Suprapubic skin (tissue), 4 donors: Measurements from ENCODE around the gene ZNF786. TPM values are rescaled to one million over a fixed set of nuclear protein-coding genes. Genes with fewer than 3 reads are reported as not detected.
A peak's percentile ranks its signal among the peaks of the same experiment; 100 is the strongest.

ENCODE experiments used
- DNase-seq, 2 donors: peaks; one replicate each; pipeline ENCODE4 v3.0.0-alpha.2; 2019; ENCODE audit warnings: low spot score in 2 of 2
- H3K27ac ChIP-seq: fragments of 200-600 bp; sonication (generic); one replicate; pipeline ENCODE4 v1.5.1; 2019
- H3K27me3 ChIP-seq: fragments of 200-600 bp; sonication (generic); one replicate; pipeline ENCODE4 v1.5.1; 2019
- H3K36me3 ChIP-seq: fragments of 200-600 bp; sonication (generic); one replicate; pipeline ENCODE4 v1.5.1; 2019
- H3K4me1 ChIP-seq: fragments of 200-600 bp; sonication (generic); one replicate; pipeline ENCODE4 v1.5.1; 2019
- H3K4me3 ChIP-seq: fragments of 200-600 bp; sonication (generic); one replicate; pipeline ENCODE4 v1.5.1; 2019; ENCODE audit warnings: mild to moderate bottlenecking
- H3K9me3 ChIP-seq: fragments of 200-600 bp; sonication (generic); one replicate; pipeline ENCODE4 v1.5.1; 2019
- CTCF ChIP-seq, 2 donors: fragments of 200-600 bp in 1 of 2; fragments of 450-650 bp in 1 of 2; sonication (generic) in 1 of 2; IDR thresholded peaks; one replicate each; pipeline ENCODE4 v1.5.1; 2016 to 2019; ENCODE audit warnings: antibody characterized with exemption in 2 of 2, mild to moderate bottlenecking in 1 of 2, moderate library complexity in 1 of 2
- EP300 ChIP-seq: sonication (generic); formaldehyde crosslinking; IDR thresholded peaks from one replicate; pipeline ENCODE4 v1.6.1; 2017; ENCODE audit warnings: antibody characterized with exemption
- POLR2A ChIP-seq, 2 donors: fragments of 450-650 bp; IDR thresholded peaks; one replicate each; pipeline ENCODE4 v1.6.1; 2017; ENCODE audit warnings: antibody characterized with exemption in 2 of 2, mild to moderate bottlenecking in 2 of 2, moderate library complexity in 2 of 2
- POLR2AphosphoS5 ChIP-seq, 3 donors: sonication (generic); formaldehyde crosslinking; IDR thresholded peaks; one replicate each; pipeline ENCODE4 v1.6.1; 2017; ENCODE audit warnings: antibody characterized with exemption in 3 of 3
- WGBS: methylation state at CpG from one replicate; pipeline ENCODE4 v1.1.5; 2018; 5-methylcytosine and 5-hydroxymethylcytosine counted together
- total RNA-seq, 4 donors: library from RNA; depleted of rRNA; stranded (reverse); fragments of >200 nt; gene quantifications; one replicate each; pipeline ENCODE4 v1.1.0, GENCODE V29; 2016

ZNF786 gene
- total RNA-seq, 4 donors from 2014 or later, result 6.8 to 11.8 (median 10.3) TPM

- Histone ChIP-seq H3K4me3 (no peak overlapping the region), H3K27me3 (no peaks in the 10 kb centered on the region), H3K4me1 (peaks cover 6% of the 10 kb centered on the region), H3K9me3 (no peaks in the 10 kb centered on the region), H3K27ac (no peak overlapping the region), H3K36me3 (no peaks in the 10 kb centered on the region)
- 94% methylated on average over 2 of the region's 2 CpGs for WGBS
- DNase-seq, result no peak
- TF ChIP-seq POLR2AphosphoS5 (IDR thresholded peaks at IDR 0.05) (no peak), EP300 (no peak), CTCF (IDR thresholded peaks at IDR 0.05) (no peak), POLR2A (IDR thresholded peaks at IDR 0.05) (no peak)
Observed at GRCh38 chr7:149084407-149084806, 6.1 kb downstream of the ZNF786 start.

- WGBS, result 94% methylated on average over 6 of the region's 6 CpGs
- Histone ChIP-seq H3K27ac (no peak overlapping the region), H3K27me3 (no peaks in the 10 kb centered on the region), H3K4me1 (no peaks in the 10 kb centered on the region), H3K36me3 (no peaks in the 10 kb centered on the region), H3K9me3 (no peaks in the 10 kb centered on the region), H3K4me3 (no peak overlapping the region)
- no peak for DNase-seq
- TF ChIP-seq POLR2AphosphoS5 (IDR thresholded peaks at IDR 0.05) (no peak), EP300 (no peak), POLR2A (IDR thresholded peaks at IDR 0.05) (no peak), CTCF (IDR thresholded peaks at IDR 0.05) (no peak)
Observed at GRCh38 chr7:149081914-149082313, 8.6 kb downstream of the ZNF786 start.

GRCh38 chr7:149077594-149077993, 12.9 kb downstream of the ZNF786 start:
- peaks cover 10% of the 10 kb centered on the region for H3K4me1 ChIP-seq
- no peaks in the 10 kb centered on the region for H3K27me3 ChIP-seq
- no peak for DNase-seq
- no peak overlapping the region for H3K4me3 ChIP-seq
- H3K36me3 ChIP-seq, result peaks cover 3% of the 10 kb centered on the region
- TF ChIP-seq EP300 (no peak), CTCF (IDR thresholded peaks at IDR 0.05) (no peak)
- H3K27ac ChIP-seq, result no peak overlapping the region
- WGBS, result 85% methylated on average over 9 of the region's 9 CpGs
- H3K9me3 ChIP-seq, result no peaks in the 10 kb centered on the region

GRCh38 chr7:149075286-149075685, 15.2 kb downstream of the ZNF786 start:
- Histone ChIP-seq H3K27me3 (no peaks in the 10 kb centered on the region), H3K36me3 (peaks cover 24% of the 10 kb centered on the region), H3K27ac (peak overlapping the region; percentile 71), H3K4me3 (no peak overlapping the region), H3K4me1 (peaks cover 10% of the 10 kb centered on the region), H3K9me3 (no peaks in the 10 kb centered on the region)
- TF ChIP-seq POLR2AphosphoS5 (IDR thresholded peaks at IDR 0.05) (no peak), POLR2A (IDR thresholded peaks at IDR 0.05) (no peak), EP300 (no peak), CTCF (IDR thresholded peaks at IDR 0.05) (no peak)
- no peak for DNase-seq
- 91% methylated on average over 2 of the region's 2 CpGs for WGBS

GRCh38 chr7:149074116-149074885, 16.2 kb downstream of the ZNF786 start:
- H3K9me3 ChIP-seq, result no peaks in the 10 kb centered on the region
- TF ChIP-seq EP300 (no peak), POLR2A (IDR thresholded peaks at IDR 0.05) (no peak), POLR2AphosphoS5 (IDR thresholded peaks at IDR 0.05) (no peak), CTCF (IDR thresholded peaks at IDR 0.05) (no peak)
- no peaks in the 10 kb centered on the region for H3K27me3 ChIP-seq
- H3K4me1 ChIP-seq, result peaks cover 10% of the 10 kb centered on the region
- peak overlapping the region; percentile 71 for H3K27ac ChIP-seq
- 40% methylated on average over 3 of the region's 3 CpGs for WGBS
- no peak overlapping the region for H3K4me3 ChIP-seq
- peaks cover 30% of the 10 kb centered on the region for H3K36me3 ChIP-seq
- DNase-seq, result no peak
